Natural killer cell (primary cell): Measurements from ENCODE around the gene BNC2. TPM values are rescaled to one million over a fixed set of nuclear protein-coding genes. Genes with fewer than 3 reads are reported as not detected.

ENCODE experiments used
- ATAC-seq, 3 donors: fragments of 150-1000 bp in 2 of 3; fragments of 200-7000 bp in 1 of 3; cut with Tn5 transposase; 1 replicate in 1 of 3; 2 replicates in 2 of 3; pipeline ENCODE4 v1.10.0; 2021; ENCODE audit warnings: mild to moderate bottlenecking in 2 of 3, moderate library complexity in 2 of 3
- DNase-seq, 2 donors: peaks; one replicate each; pipeline versions ENCODE4 v3.0.0 to v3.0.0-alpha.2; 2013 to 2021; ENCODE audit warnings: mixed read lengths in 1 of 2
- H3K27ac ChIP-seq: one replicate; pipeline ENCODE4 v1.5.1; 2013; ENCODE audit warnings: mild to moderate bottlenecking, low read length
- H3K27me3 ChIP-seq: one replicate; pipeline ENCODE4 v1.6.1; 2013; ENCODE audit warnings: low read length; ENCODE audit not compliant: control insufficient read depth, insufficient read depth
- H3K36me3 ChIP-seq: one replicate; pipeline ENCODE4 v1.6.1; 2013; ENCODE audit warnings: low read length; ENCODE audit not compliant: control insufficient read depth, insufficient read depth
- H3K4me1 ChIP-seq: one replicate; pipeline ENCODE4 v1.6.1; 2013; ENCODE audit warnings: low read length; ENCODE audit not compliant: control insufficient read depth, insufficient read depth
- H3K4me3 ChIP-seq: one replicate; pipeline ENCODE4 v1.5.1; 2013; ENCODE audit warnings: low read length
- H3K9me3 ChIP-seq: one replicate; pipeline ENCODE4 v1.6.1; 2013; ENCODE audit warnings: low read length; ENCODE audit not compliant: control insufficient read depth, insufficient read depth
- H3K27ac Mint-ChIP-seq, 2 donors: one replicate each; pipeline ENCODE4 v1.8.0; 2022; ENCODE audit warnings: mild to moderate bottlenecking in 2 of 2, mixed read lengths in 2 of 2, moderate library complexity in 1 of 2
- H3K27me3 Mint-ChIP-seq, 2 donors: one replicate each; pipeline ENCODE4 v1.8.0; 2022; ENCODE audit warnings: low read depth in 2 of 2, mixed read lengths in 2 of 2
- H3K36me3 Mint-ChIP-seq: one replicate; pipeline ENCODE4 v1.8.0; 2022; ENCODE audit warnings: mixed read lengths
- H3K4me1 Mint-ChIP-seq, 2 donors: one replicate each; pipeline ENCODE4 v1.8.0; 2022; ENCODE audit warnings: mixed read lengths in 2 of 2
- H3K4me3 Mint-ChIP-seq: one replicate; pipeline ENCODE4 v1.8.0; 2022; ENCODE audit warnings: mild to moderate bottlenecking, moderate library complexity, mixed read lengths
- H3K9me3 Mint-ChIP-seq, 2 donors: one replicate each; pipeline ENCODE4 v1.8.0; 2022; ENCODE audit warnings: mixed read lengths in 2 of 2
- CTCF ChIP-seq: fragments of 200-600 bp; IDR thresholded peaks from one replicate; pipeline ENCODE4 v1.8.0; 2022; ENCODE audit warnings: antibody characterized with exemption
- WGBS: methylation state at CpG from one replicate; pipeline ENCODE4 v1.1.7; 2013; ENCODE audit warnings: missing lambda C conversion rate; ENCODE audit not compliant: insufficient coverage; 5-methylcytosine and 5-hydroxymethylcytosine counted together
- intact Hi-C: fragments of 100-400 bp; cut with micrococcal nuclease; formaldehyde crosslinking; loops from one replicate; pipeline ENCODE4 v1.14.2; 2022
- total RNA-seq, 4 donors: library from RNA; stranded (reverse); fragments of 120-200 nt in 1 of 4; gene quantifications; one replicate each; pipeline versions ENCODE4 v1.2.3 to v1.2.4, GENCODE V29; 2013 to 2022

Gene BNC2
- total RNA-seq, 3 donors from 2014 or later (not counting 1 experiment from before 2014, with no cell fraction given): 36.9 to 84.2 (median 66.5) TPM

GRCh38 chr9:16450043-16450442 lies 420.4 kb downstream of the BNC2 start:
- intact Hi-C loops: no loop called here
- DNase-seq (no peak), ATAC-seq (no peak)
- Histone ChIP-seq H3K27me3 (no peaks in the 10 kb centered on the region), H3K4me3 (no peak overlapping the region), H3K36me3 (no peaks in the 10 kb centered on the region), H3K27ac (no peak overlapping the region), H3K4me1 (no peaks in the 10 kb centered on the region), H3K9me3 (no peaks in the 10 kb centered on the region)
- Mint-ChIP-seq H3K9me3 (no peaks in the 10 kb centered on the region), H3K36me3 (no peaks in the 10 kb centered on the region), H3K4me1 (peaks cover 7 to 31% of the 10 kb centered on the region in 2 donors), H3K27me3 (no peaks in the 10 kb centered on the region), H3K27ac (no peak overlapping the region), H3K4me3 (no peak overlapping the region)
- TF ChIP-seq CTCF: no peak

GRCh38 chr9:16449076-16449730 lies 421.3 kb downstream of the BNC2 start:
- no peaks in the 10 kb centered on the region for H3K36me3 ChIP-seq
- H3K27me3 ChIP-seq: no peaks in the 10 kb centered on the region
- no peak for TF ChIP-seq CTCF
- no peak for ATAC-seq
- Mint-ChIP-seq H3K36me3 (no peaks in the 10 kb centered on the region), H3K27me3 (no peaks in the 10 kb centered on the region), H3K9me3 (no peaks in the 10 kb centered on the region), H3K4me1 (peaks cover 7 to 31% of the 10 kb centered on the region in 2 donors), H3K27ac (no peak overlapping the region), H3K4me3 (no peak overlapping the region)
- intact Hi-C loops: loop anchor here (10.0 kb wide), 1 partner anchor 64 kb away; no protein-coding TSS in a partner anchor
- WGBS: 89% methylated on average over 9 of the region's 10 CpGs
- no peaks in the 10 kb centered on the region for H3K9me3 ChIP-seq
- no peak overlapping the region for H3K27ac ChIP-seq
- H3K4me1 ChIP-seq: no peaks in the 10 kb centered on the region
- no peak overlapping the region for H3K4me3 ChIP-seq
- DNase-seq: no peak

- intact Hi-C loops: loop anchor here (10.0 kb wide), 1 partner anchor 63 kb away; no protein-coding TSS in a partner anchor
- Histone ChIP-seq H3K27ac (no peak overlapping the region), H3K4me3 (no peak overlapping the region), H3K36me3 (no peaks in the 10 kb centered on the region), H3K27me3 (no peaks in the 10 kb centered on the region), H3K9me3 (no peaks in the 10 kb centered on the region), H3K4me1 (no peaks in the 10 kb centered on the region)
- Mint-ChIP-seq H3K4me1 (peaks cover 11 to 22% of the 10 kb centered on the region in 2 donors), H3K27me3 (no peaks in the 10 kb centered on the region), H3K9me3 (no peaks in the 10 kb centered on the region), H3K36me3 (no peaks in the 10 kb centered on the region), H3K27ac (no peak overlapping the region), H3K4me3 (no peak overlapping the region)
- 75% methylated on average over 3 of the region's 3 CpGs for WGBS
- no peak for TF ChIP-seq CTCF
- ATAC-seq (no peak), DNase-seq (no peak)
Observed at GRCh38 chr9:16447946-16448345, 422.5 kb downstream of the BNC2 start.

- H3K9me3 Mint-ChIP-seq: no peaks in the 10 kb centered on the region
- H3K4me3 Mint-ChIP-seq: no peak overlapping the region
- Histone ChIP-seq H3K36me3 (no peaks in the 10 kb centered on the region), H3K27me3 (no peaks in the 10 kb centered on the region), H3K4me3 (no peak overlapping the region), H3K27ac (no peak overlapping the region), H3K9me3 (no peaks in the 10 kb centered on the region), H3K4me1 (no peaks in the 10 kb centered on the region)
- DNase-seq: no peak
- intact Hi-C loops: loop anchor here (10.0 kb wide), 1 partner anchor 62 kb away; no protein-coding TSS in a partner anchor
- H3K27me3 Mint-ChIP-seq: no peaks in the 10 kb centered on the region
- H3K4me1 Mint-ChIP-seq: peaks cover 9 to 20% of the 10 kb centered on the region in 2 donors
- TF ChIP-seq CTCF: no peak
- H3K36me3 Mint-ChIP-seq: no peaks in the 10 kb centered on the region
- H3K27ac Mint-ChIP-seq: no peak overlapping the region
- 80% methylated on average over 1 of the region's 2 CpGs for WGBS
- no peak for ATAC-seq
Observed at GRCh38 chr9:16446636-16447035, 423.8 kb downstream of the BNC2 start.
